Tibial artery (tissue), 4 donors: ENCODE results near the gene DTNB.
"Not testable (repeated sequence)": the region's sequence is repeated elsewhere in the genome, so short reads cannot be mapped to it uniquely, and the experiment has no call there.

Source experiments
- DNase-seq, 2 donors: peaks; one replicate each; pipeline ENCODE4 v3.0.0-alpha.2; 2019
- H3K27ac ChIP-seq, 2 donors: fragments of 200-600 bp; sonication (generic) in 1 of 2; 1 replicate in 1 of 2; 2 replicates in 1 of 2; pipeline ENCODE4 v1.5.1; 2018 to 2019; ENCODE audit warnings: mild to moderate bottlenecking in 1 of 2
- H3K27me3 ChIP-seq, 2 donors: fragments of 200-600 bp; sonication (generic) in 1 of 2; one replicate each; pipeline versions ENCODE4 v1.5.1 to v1.6.0; 2016 to 2019
- H3K36me3 ChIP-seq, 3 donors: fragments of 200-600 bp; sonication (generic) in 2 of 3; one replicate each; pipeline ENCODE4 v1.5.1; 2016 to 2019; ENCODE audit warnings: mild to moderate bottlenecking in 2 of 3
- H3K4me1 ChIP-seq, 4 donors: fragments of 200-600 bp; sonication (generic) in 2 of 4; 1 replicate in 3 of 4; 2 replicates in 1 of 4; pipeline ENCODE4 v1.5.1; 2016 to 2019
- H3K4me3 ChIP-seq, 2 donors: fragments of 200-600 bp; sonication (generic) in 1 of 2; 1 replicate in 1 of 2; 2 replicates in 1 of 2; pipeline ENCODE4 v1.5.1; 2018 to 2019; ENCODE audit warnings: mild to moderate bottlenecking in 2 of 2
- H3K9me3 ChIP-seq, 3 donors: fragments of 200-600 bp; sonication (generic) in 1 of 3; one replicate each; pipeline ENCODE4 v1.5.1; 2016 to 2019
- intact Hi-C: fragments of 100-400 bp; cut with DNase I; formaldehyde crosslinking; loops from one replicate; pipeline ENCODE4 v1.15.0; 2023; ENCODE audit warnings: low total_unique reads
- TF ChIP-seq, protein P1 (sequence below), 2 experiments: fragments of 200-600 bp in 1 of 2; fragments of 450-650 bp in 1 of 2; IDR thresholded peaks; one replicate each; pipeline ENCODE4 v1.5.1; 2017 to 2019; ENCODE audit warnings: antibody characterized with exemption in 2 of 2, mild to moderate bottlenecking in 1 of 2, moderate library complexity in 1 of 2

The DTNB gene

DNA sequence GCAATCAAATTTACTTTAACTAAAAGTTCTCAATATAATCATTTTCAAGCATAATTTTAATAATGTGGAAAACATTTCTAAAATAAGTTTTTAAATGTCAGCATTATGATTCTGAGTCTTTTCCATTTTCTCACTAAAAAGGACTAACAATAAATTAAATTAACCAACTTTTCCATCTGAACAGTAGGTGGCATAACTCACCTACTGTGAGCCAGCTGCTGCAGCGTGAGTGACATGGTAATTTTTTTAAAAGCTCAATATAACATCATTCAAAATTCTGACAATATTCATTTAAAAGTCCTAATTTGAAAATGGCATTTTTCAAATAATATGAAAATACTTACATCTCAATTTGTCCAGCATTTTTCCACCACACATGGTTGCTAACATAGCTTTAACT, 66.5 kb downstream of the DTNB start:
- no peaks in the 10 kb centered on the region for H3K9me3 ChIP-seq
- intact Hi-C loops, result loop anchor here (5.0 kb wide), 1 partner anchor 60 kb away; no protein-coding TSS in a partner anchor
- no peaks in the 10 kb centered on the region for H3K27me3 ChIP-seq
- no peaks in the 10 kb centered on the region for H3K4me1 ChIP-seq
- no peak overlapping the region for H3K27ac ChIP-seq
- TF ChIP-seq, protein P1, sequence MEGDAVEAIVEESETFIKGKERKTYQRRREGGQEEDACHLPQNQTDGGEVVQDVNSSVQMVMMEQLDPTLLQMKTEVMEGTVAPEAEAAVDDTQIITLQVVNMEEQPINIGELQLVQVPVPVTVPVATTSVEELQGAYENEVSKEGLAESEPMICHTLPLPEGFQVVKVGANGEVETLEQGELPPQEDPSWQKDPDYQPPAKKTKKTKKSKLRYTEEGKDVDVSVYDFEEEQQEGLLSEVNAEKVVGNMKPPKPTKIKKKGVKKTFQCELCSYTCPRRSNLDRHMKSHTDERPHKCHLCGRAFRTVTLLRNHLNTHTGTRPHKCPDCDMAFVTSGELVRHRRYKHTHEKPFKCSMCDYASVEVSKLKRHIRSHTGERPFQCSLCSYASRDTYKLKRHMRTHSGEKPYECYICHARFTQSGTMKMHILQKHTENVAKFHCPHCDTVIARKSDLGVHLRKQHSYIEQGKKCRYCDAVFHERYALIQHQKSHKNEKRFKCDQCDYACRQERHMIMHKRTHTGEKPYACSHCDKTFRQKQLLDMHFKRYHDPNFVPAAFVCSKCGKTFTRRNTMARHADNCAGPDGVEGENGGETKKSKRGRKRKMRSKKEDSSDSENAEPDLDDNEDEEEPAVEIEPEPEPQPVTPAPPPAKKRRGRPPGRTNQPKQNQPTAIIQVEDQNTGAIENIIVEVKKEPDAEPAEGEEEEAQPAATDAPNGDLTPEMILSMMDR (IDR thresholded peaks at IDR 0.05), result peak; percentile 63 to 77
- no peak overlapping the region for H3K4me3 ChIP-seq
- H3K36me3 ChIP-seq, result no peaks in the 10 kb centered on the region
- no peak for DNase-seq

DNA sequence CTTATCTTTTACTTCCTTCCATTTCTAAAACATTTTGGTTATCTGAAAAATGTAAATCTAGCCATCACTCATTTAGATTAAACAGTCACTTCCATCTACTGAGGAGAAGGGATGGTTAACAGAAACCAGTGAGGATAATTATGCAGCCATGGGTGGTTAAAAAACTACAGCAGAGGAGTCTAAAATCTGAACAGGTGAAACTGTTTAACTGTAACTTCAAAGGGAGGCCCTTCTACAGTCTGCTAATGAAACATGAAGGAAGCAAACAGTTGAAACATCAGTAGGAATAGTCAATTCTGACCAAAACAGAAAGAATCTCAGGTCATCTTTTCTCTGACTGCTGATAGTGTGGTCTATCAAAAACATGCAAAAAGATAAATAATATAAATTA, 71.0 kb downstream of the DTNB start:
- no peak for DNase-seq
- intact Hi-C loops, result no loop called here
- Histone ChIP-seq H3K27ac (no peak overlapping the region), H3K4me3 (no peak overlapping the region), H3K9me3 (no peaks in the 10 kb centered on the region), H3K4me1 (no peaks in the 10 kb centered on the region), H3K27me3 (no peaks in the 10 kb centered on the region), H3K36me3 (no peaks in the 10 kb centered on the region)
- TF ChIP-seq, protein P1 (IDR thresholded peaks at IDR 0.05), result no peak

DNA sequence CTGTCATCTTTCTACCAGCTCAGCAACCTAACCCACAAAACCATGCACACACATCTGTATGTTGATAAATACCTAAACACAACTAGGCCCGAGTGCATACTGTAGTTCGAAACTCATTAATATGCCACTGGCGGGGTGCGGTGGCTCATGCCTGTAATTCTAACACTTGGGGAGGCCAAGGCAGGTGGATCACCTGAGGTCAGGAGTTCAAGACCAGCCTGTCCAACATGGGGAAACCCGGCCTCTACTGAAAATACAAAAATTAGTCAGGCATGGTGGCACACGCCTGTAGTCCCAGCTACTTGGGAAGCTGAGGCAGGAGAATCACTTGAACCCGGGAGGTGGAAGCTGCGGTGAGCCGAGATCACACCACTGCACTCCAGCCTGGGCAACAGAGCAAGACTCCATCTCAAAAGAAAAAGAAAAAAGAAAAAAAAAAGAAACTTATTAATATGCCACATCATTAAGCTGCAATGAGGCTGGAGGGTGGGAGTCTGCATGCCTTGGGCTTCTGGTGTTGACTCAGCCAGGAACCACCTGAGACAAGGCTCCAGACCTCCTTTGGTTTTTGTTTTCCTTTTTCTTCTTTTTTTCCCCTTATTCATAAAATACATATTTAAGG, 71.6 kb downstream of the DTNB start:
- intact Hi-C loops, H3K27me3 ChIP-seq, H3K9me3 ChIP-seq, H3K4me3 ChIP-seq, H3K27ac ChIP-seq, DNase-seq, H3K36me3 ChIP-seq, H3K4me1 ChIP-seq: not testable (repeated sequence)

DNA sequence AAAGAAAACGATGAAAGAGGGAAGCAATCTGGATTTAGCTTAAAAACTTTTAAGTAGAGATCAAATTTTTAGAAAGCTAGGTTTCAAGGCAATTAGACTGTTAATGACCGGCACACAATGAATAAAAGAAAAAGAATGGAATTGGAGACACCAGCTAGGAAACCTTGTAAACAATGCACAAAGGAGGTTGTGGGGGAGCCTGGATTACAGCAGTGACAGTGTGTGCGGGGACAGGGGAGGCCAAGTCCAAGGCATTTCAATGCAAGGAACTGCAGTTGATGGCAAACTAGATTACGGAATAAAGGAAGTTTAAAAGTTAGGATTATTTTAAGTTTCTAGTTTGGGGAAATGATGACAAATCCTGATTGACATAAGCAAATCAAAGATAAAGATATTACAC, 74.5 kb downstream of the DTNB start:
- TF ChIP-seq, protein P1 (IDR thresholded peaks at IDR 0.05), result no peak
- intact Hi-C loops, result no loop called here
- no peaks in the 10 kb centered on the region for H3K36me3 ChIP-seq

DNA sequence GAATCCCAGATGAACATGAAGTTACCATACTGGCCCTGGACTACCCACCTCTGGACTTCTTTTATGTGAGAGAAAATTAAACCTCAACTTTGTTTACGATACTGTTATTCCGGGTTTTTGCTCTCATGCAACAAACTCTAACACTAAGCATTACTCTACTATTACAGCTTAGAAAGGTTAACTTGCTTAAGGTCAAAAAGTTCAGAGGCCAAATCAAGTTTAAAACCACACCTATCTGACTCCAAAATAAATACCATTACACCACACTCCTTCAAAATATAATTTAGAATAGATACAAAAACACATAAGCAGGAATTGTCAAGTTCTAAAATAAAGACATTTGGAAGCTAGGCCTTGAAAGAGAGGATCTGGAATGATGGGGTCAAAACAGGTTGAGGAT, 75.0 kb downstream of the DTNB start:
- H3K27me3 ChIP-seq, result no peaks in the 10 kb centered on the region
- no peak overlapping the region for H3K4me3 ChIP-seq
- H3K9me3 ChIP-seq, result no peaks in the 10 kb centered on the region
- no peaks in the 10 kb centered on the region for H3K36me3 ChIP-seq
- intact Hi-C loops, result no loop called here
- H3K4me1 ChIP-seq, result no peaks in the 10 kb centered on the region
- no peak for DNase-seq
- H3K27ac ChIP-seq, result no peak overlapping the region
- TF ChIP-seq, protein P1 (IDR thresholded peaks at IDR 0.05), result no peak

More for the DNA sequence above, 74.5 kb downstream of the DTNB start:
- Histone ChIP-seq H3K4me3 (no peak overlapping the region), H3K4me1 (no peaks in the 10 kb centered on the region), H3K27me3 (no peaks in the 10 kb centered on the region), H3K9me3 (no peaks in the 10 kb centered on the region), H3K27ac (no peak overlapping the region)
- DNase-seq, result no peak

DNA sequence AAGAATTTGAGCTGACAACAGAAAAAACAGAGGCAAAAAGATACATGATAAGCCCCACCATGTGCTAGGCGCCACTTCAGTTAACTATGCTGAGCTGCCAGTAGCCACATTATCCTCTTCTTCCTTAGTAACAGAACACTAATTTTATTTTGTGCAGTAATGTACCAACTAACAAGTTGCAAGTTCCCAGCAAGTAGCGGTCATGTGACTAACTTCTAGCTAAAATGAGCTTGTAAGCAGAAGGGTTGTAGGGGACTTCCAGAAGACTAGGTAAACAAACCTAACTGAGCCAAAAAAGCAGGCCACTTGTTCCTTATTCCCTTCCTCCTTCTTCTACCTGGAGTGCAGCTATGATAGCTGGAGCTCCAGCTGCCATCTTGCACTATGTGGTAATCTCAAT, 75.5 kb downstream of the DTNB start:
- Histone ChIP-seq H3K27ac (no peak overlapping the region), H3K27me3 (no peaks in the 10 kb centered on the region), H3K9me3 (no peaks in the 10 kb centered on the region), H3K4me3 (no peak overlapping the region), H3K4me1 (no peaks in the 10 kb centered on the region), H3K36me3 (no peaks in the 10 kb centered on the region)
- TF ChIP-seq, protein P1 (IDR thresholded peaks at IDR 0.05), result no peak
- intact Hi-C loops, result no loop called here
- DNase-seq, result no peak
